Measurements from ENCODE around the gene EXOC3L4.

DNA sequence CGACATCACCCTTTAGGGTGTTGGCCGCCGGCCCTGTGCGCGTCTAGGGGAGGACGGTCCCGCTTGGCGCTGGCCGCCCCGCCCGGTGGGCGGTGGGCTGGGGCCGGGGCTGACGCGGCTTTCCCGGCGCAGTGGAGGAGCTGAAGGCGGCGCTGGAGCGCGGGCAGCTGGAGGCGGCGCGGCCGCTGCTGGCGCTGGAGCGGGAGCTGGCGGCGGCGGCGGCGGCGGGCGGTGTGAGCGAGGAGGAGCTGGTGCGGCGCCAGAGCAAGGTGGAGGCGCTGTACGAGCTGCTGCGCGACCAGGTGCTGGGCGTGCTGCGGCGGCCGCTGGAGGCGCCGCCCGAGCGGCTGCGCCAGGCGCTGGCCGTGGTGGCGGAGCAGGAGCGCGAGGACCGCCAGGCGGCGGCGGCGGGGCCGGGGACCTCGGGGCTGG is 32.4 kb downstream of the EXOC3L4 start:
- TF ChIP-seq, protein P1, sequence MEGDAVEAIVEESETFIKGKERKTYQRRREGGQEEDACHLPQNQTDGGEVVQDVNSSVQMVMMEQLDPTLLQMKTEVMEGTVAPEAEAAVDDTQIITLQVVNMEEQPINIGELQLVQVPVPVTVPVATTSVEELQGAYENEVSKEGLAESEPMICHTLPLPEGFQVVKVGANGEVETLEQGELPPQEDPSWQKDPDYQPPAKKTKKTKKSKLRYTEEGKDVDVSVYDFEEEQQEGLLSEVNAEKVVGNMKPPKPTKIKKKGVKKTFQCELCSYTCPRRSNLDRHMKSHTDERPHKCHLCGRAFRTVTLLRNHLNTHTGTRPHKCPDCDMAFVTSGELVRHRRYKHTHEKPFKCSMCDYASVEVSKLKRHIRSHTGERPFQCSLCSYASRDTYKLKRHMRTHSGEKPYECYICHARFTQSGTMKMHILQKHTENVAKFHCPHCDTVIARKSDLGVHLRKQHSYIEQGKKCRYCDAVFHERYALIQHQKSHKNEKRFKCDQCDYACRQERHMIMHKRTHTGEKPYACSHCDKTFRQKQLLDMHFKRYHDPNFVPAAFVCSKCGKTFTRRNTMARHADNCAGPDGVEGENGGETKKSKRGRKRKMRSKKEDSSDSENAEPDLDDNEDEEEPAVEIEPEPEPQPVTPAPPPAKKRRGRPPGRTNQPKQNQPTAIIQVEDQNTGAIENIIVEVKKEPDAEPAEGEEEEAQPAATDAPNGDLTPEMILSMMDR (IDR thresholded peaks at IDR 0.05; ENCODE audit: control extremely low read depth in 1 of 3, insufficient read depth in 1 of 3, low read depth in 1 of 3, low read length in 3 of 3) = peak in 2 of 3 experiments; percentile 36 to 87; a peak in 3 of 4 replicates
- peak in 1 of 2 experiments; percentile 60; a peak in 1 of 3 replicates for TF ChIP-seq EP300 (IDR thresholded peaks at IDR 0.05; ENCODE audit: borderline replicate concordance in 1 of 2, low read depth in 2 of 2, low read length in 2 of 2)
- TF ChIP-seq EZH2 (IDR thresholded peaks at IDR 0.05; ENCODE audit: low read depth, low read length, severe bottlenecking) = no peak
- no peak for TF ChIP-seq SP4 (IDR thresholded peaks at IDR 0.05; ENCODE audit: low read length)
- TF ChIP-seq SIN3A (conservative IDR thresholded peaks at IDR 0.05 in 1 of 2, IDR thresholded peaks at IDR 0.05 in 1 of 2; ENCODE audit: low read depth in 1 of 2, low read length in 2 of 2) = peak in 1 of 2 experiments; percentile 57; a peak in 1 of 4 replicates
- TF ChIP-seq, protein P2, sequence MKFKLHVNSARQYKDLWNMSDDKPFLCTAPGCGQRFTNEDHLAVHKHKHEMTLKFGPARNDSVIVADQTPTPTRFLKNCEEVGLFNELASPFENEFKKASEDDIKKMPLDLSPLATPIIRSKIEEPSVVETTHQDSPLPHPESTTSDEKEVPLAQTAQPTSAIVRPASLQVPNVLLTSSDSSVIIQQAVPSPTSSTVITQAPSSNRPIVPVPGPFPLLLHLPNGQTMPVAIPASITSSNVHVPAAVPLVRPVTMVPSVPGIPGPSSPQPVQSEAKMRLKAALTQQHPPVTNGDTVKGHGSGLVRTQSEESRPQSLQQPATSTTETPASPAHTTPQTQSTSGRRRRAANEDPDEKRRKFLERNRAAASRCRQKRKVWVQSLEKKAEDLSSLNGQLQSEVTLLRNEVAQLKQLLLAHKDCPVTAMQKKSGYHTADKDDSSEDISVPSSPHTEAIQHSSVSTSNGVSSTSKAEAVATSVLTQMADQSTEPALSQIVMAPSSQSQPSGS (IDR thresholded peaks at IDR 0.05; ENCODE audit: low read length) = no peak
- peak; percentile 79; the same call in 1 of the 2 replicates for TF ChIP-seq GABPA (IDR thresholded peaks at IDR 0.05; ENCODE audit: borderline replicate concordance, insufficient read depth, low read length)
- TF ChIP-seq RAD21 (IDR thresholded peaks at IDR 0.05 in 1 of 2, conservative IDR thresholded peaks at IDR 0.05 in 1 of 2; ENCODE audit: low read depth in 2 of 2, low read length in 2 of 2) = peak in 1 of 2 experiments; percentile 37; a peak in 3 of 4 replicates
- TF ChIP-seq RFX5 (IDR thresholded peaks at IDR 0.05; ENCODE audit: borderline replicate concordance, low read depth, low read length) = no peak
- no peak for TF ChIP-seq SIRT6 (IDR thresholded peaks at IDR 0.05; ENCODE audit: low read length)
- no peak for TF ChIP-seq BRCA1 (IDR thresholded peaks at IDR 0.05; ENCODE audit: low read depth, low read length)
- no peak for TF ChIP-seq KDM1A (IDR thresholded peaks at IDR 0.05; ENCODE audit: borderline replicate concordance, low read length)
- TF ChIP-seq CEBPB (IDR thresholded peaks at IDR 0.05; ENCODE audit: low read depth, low read length) = no peak
- no peak for TF ChIP-seq JUND (IDR thresholded peaks at IDR 0.05; ENCODE audit: low read length)

Measured in H1 (cell line).